GM12892 (cell line): Measurements from ENCODE around the gene FSD1.
"Not testable (repeated sequence)": the region's sequence is repeated elsewhere in the genome, so short reads cannot be mapped to it uniquely, and the experiment has no call there.

Source experiments
- DNase-seq: peaks from one replicate; pipeline ENCODE4 v3.0.0; 2011; ENCODE audit not compliant: insufficient read length
- FAIRE-seq: peaks from 2 replicates; lab custom pipeline; 2011; peaks lifted over from hg19 to GRCh38; lab: Jason Lieb, UNC
- POLR2A ChIP-seq: IDR thresholded peaks from 2 replicates; pipeline ENCODE4 v1.6.1; 2011; ENCODE audit warnings: low read depth, low read length, control low read depth
- POLR2AphosphoS5 ChIP-seq: IDR thresholded peaks from 2 replicates; pipeline ENCODE4 v1.6.1; 2011; ENCODE audit warnings: low read depth, low read length, control low read depth
- TAF1 ChIP-seq: IDR thresholded peaks from 2 replicates; pipeline ENCODE4 v1.6.1; 2011; ENCODE audit warnings: low read depth, mild to moderate bottlenecking, control low read depth, low read length, borderline replicate concordance

The FSD1 gene

GRCh38 chr19:4342615-4343369, 38.4 kb downstream of the FSD1 start:
- TF ChIP-seq POLR2A: peak; percentile 88
- no peak; the same call in 1 of the 2 replicates for TF ChIP-seq TAF1
- peak; percentile 87 for TF ChIP-seq POLR2AphosphoS5
- DNase-seq (peak; percentile 90), FAIRE-seq (peak; percentile 96)

GRCh38 chr19:4343370-4344307, 39.2 kb downstream of the FSD1 start, which contains the start of gene MPND:
TSS of gene MPND (plus strand) at chr19:4343562. CDS start at chr19:4343594, 32 bp downstream.
- DNase-seq: peak; percentile 81
- no peak for TF ChIP-seq POLR2AphosphoS5
- no peak for TF ChIP-seq POLR2A
- FAIRE-seq: no peak

GRCh38 chr19:4345342-4346019, 41.1 kb downstream of the FSD1 start:
- FAIRE-seq (no peak), DNase-seq (no peak)
- TF ChIP-seq TAF1 (no peak), POLR2AphosphoS5 (no peak), POLR2A (no peak)

- DNase-seq (no peak), FAIRE-seq (no peak)
- no peak for TF ChIP-seq POLR2A
- TF ChIP-seq TAF1: no peak
These were observed 41.6 kb downstream of the FSD1 start for GRCh38 chr19:4346020-4346383.

GRCh38 chr19:4347521-4347920, 43.1 kb downstream of the FSD1 start:
- TF ChIP-seq POLR2AphosphoS5: no peak
- no peak for TF ChIP-seq TAF1
- no peak for TF ChIP-seq POLR2A
- no peak for DNase-seq
- FAIRE-seq: no peak

GRCh38 chr19:4349225-4349624, 44.8 kb downstream of the FSD1 start:
- DNase-seq, FAIRE-seq: not testable (repeated sequence)

GRCh38 chr19:4350111-4350510, 45.7 kb downstream of the FSD1 start:
- no peak for FAIRE-seq
- no peak for DNase-seq
- TF ChIP-seq POLR2AphosphoS5 (no peak), POLR2A (no peak), TAF1 (no peak)

GRCh38 chr19:4350726-4351125, 46.3 kb downstream of the FSD1 start:
- no peak for FAIRE-seq
- no peak for TF ChIP-seq POLR2AphosphoS5
- TF ChIP-seq POLR2A: no peak
- no peak for TF ChIP-seq TAF1
- DNase-seq: no peak

GRCh38 chr19:4352701-4353121, 48.3 kb downstream of the FSD1 start:
- FAIRE-seq (no peak), DNase-seq (peak; percentile 71)
- TF ChIP-seq POLR2A (no peak), TAF1 (no peak), POLR2AphosphoS5 (no peak)

- FAIRE-seq (no peak), DNase-seq (no peak)
- TF ChIP-seq TAF1: no peak
These were observed 49.9 kb downstream of the FSD1 start for GRCh38 chr19:4354282-4354681.

- DNase-seq (no peak), FAIRE-seq (no peak)
- TF ChIP-seq POLR2AphosphoS5 (no peak), POLR2A (no peak), TAF1 (no peak)
These were observed 50.5 kb downstream of the FSD1 start for GRCh38 chr19:4354897-4355296.

GRCh38 chr19:4357095-4357797, 52.8 kb downstream of the FSD1 start:
- FAIRE-seq (no peak), DNase-seq (no peak)
- TF ChIP-seq POLR2A (no peak), POLR2AphosphoS5 (peak; percentile 44), TAF1 (no peak)
